ENCODE measurements around the gene DOCK11. TPM values are rescaled to one million over a fixed set of nuclear protein-coding genes. Genes with fewer than 3 reads are reported as not detected.

The DOCK11 gene
- total RNA-seq, 1 experiment from 2014 or later = 2.7 TPM

DNA sequence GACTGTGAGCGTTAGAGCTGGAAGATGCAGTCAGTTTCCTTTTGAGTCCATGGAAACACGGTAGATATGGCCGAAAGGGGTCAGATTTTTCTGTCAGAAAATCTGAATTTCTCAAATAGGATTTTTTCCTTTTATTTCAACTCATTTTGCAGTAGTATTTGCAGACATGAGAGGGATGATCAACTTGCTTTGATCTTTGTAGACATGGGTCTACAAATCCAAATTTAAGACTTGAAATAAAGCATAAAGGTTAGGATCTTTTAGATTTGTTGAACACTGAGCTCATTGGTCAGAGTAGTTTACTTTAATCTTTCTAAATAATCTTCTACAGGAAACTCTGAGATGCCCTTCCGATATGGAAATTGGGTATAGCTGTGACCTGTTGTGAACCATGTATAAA, 44.7 kb downstream of the DOCK11 start:
- intact Hi-C loops (cut with micrococcal nuclease; ENCODE audit: unreplicated experiment) = no loop called here
- TF ChIP-seq CTCF (IDR thresholded peaks at IDR 0.05; ENCODE audit: insufficient read depth in 1 of 2, low read depth in 1 of 2, low read length in 1 of 2, severe bottlenecking in 1 of 2, unreplicated experiment in 1 of 2) = no peak
- CTCF ChIA-PET = no interaction called here

GRCh38 chrX:118541482-118541881, 45.9 kb downstream of the DOCK11 start:
- peaks cover 11% of the 10 kb centered on the region for H3K4me1 ChIP-seq
- TF ChIP-seq CTCF (IDR thresholded peaks at IDR 0.05; ENCODE audit: insufficient read depth in 1 of 2, low read depth in 1 of 2, low read length in 1 of 2, severe bottlenecking in 1 of 2, unreplicated experiment in 1 of 2) = no peak
- no peaks in the 10 kb centered on the region for H3K36me3 ChIP-seq (ENCODE audit: control insufficient read depth, insufficient read depth, low read length)
- H3K36me3 Mint-ChIP-seq (ENCODE audit: insufficient read depth, unreplicated experiment) = no peaks in the 10 kb centered on the region
- H3K4me1 Mint-ChIP-seq (ENCODE audit: low read depth, unreplicated experiment) = peaks cover 4% of the 10 kb centered on the region
- H3K27me3 ChIP-seq (replicated peaks; ENCODE audit: control insufficient read depth, insufficient read depth, low read length) = no peaks in the 10 kb centered on the region
- no peak overlapping the region for H3K4me3 Mint-ChIP-seq (ENCODE audit: unreplicated experiment)
- intact Hi-C loops (cut with micrococcal nuclease; ENCODE audit: unreplicated experiment) = no loop called here
- H3K27me3 Mint-ChIP-seq (ENCODE audit: insufficient read depth, unreplicated experiment) = no peaks in the 10 kb centered on the region
- no peak overlapping the region for H3K4me3 ChIP-seq (ENCODE audit: low read depth, low read length)
- H3K9me3 ChIP-seq = no peaks in the 10 kb centered on the region
- BruUV-seq (replicated peaks) = no TSS peak
- H3K9me3 Mint-ChIP-seq (ENCODE audit: unreplicated experiment) = no peaks in the 10 kb centered on the region
- no peak overlapping the region for H3K27ac Mint-ChIP-seq (ENCODE audit: unreplicated experiment)
- ChIA-PET POLR2A (no interaction called here), CTCF (no interaction called here)
- DNase-seq = no peak

More for the DNA sequence above, 44.7 kb downstream of the DOCK11 start:
- H3K4me1 ChIP-seq = peaks cover 11% of the 10 kb centered on the region
- Mint-ChIP-seq H3K4me3 (ENCODE audit: unreplicated experiment) (no peak overlapping the region), H3K36me3 (ENCODE audit: insufficient read depth, unreplicated experiment) (no peaks in the 10 kb centered on the region), H3K27me3 (ENCODE audit: insufficient read depth, unreplicated experiment) (no peaks in the 10 kb centered on the region), H3K9me3 (ENCODE audit: unreplicated experiment) (no peaks in the 10 kb centered on the region), H3K4me1 (ENCODE audit: low read depth, unreplicated experiment) (peaks cover 6% of the 10 kb centered on the region), H3K27ac (ENCODE audit: unreplicated experiment) (no peak overlapping the region)
- no peaks in the 10 kb centered on the region for H3K9me3 ChIP-seq
- H3K4me3 ChIP-seq (ENCODE audit: low read depth, low read length) = no peak overlapping the region
- no peak for DNase-seq
- no peaks in the 10 kb centered on the region for H3K27me3 ChIP-seq (replicated peaks; ENCODE audit: control insufficient read depth, insufficient read depth, low read length)
- no peaks in the 10 kb centered on the region for H3K36me3 ChIP-seq (ENCODE audit: control insufficient read depth, insufficient read depth, low read length)
- POLR2A ChIA-PET = no interaction called here
- no TSS peak for BruUV-seq (replicated peaks)

- Mint-ChIP-seq H3K36me3 (ENCODE audit: insufficient read depth, unreplicated experiment) (no peaks in the 10 kb centered on the region), H3K4me1 (ENCODE audit: low read depth, unreplicated experiment) (no peaks in the 10 kb centered on the region), H3K27ac (ENCODE audit: unreplicated experiment) (no peak overlapping the region), H3K27me3 (ENCODE audit: insufficient read depth, unreplicated experiment) (no peaks in the 10 kb centered on the region), H3K9me3 (ENCODE audit: unreplicated experiment) (no peaks in the 10 kb centered on the region), H3K4me3 (ENCODE audit: unreplicated experiment) (no peak overlapping the region)
- Histone ChIP-seq H3K27me3 (replicated peaks; ENCODE audit: control insufficient read depth, insufficient read depth, low read length) (no peaks in the 10 kb centered on the region), H3K4me3 (ENCODE audit: low read depth, low read length) (no peak overlapping the region), H3K9me3 (no peaks in the 10 kb centered on the region), H3K36me3 (ENCODE audit: control insufficient read depth, insufficient read depth, low read length) (no peaks in the 10 kb centered on the region), H3K4me1 (no peaks in the 10 kb centered on the region)
- CTCF ChIA-PET = no interaction called here
- no TSS peak for BruUV-seq (replicated peaks)
- POLR2A ChIA-PET = no interaction called here
- no peak for DNase-seq
- intact Hi-C loops (cut with micrococcal nuclease; ENCODE audit: unreplicated experiment) = no loop called here
- no peak for TF ChIP-seq CTCF (IDR thresholded peaks at IDR 0.05; ENCODE audit: insufficient read depth in 1 of 2, low read depth in 1 of 2, low read length in 1 of 2, severe bottlenecking in 1 of 2, unreplicated experiment in 1 of 2)
Measured at GRCh38 chrX:118545510-118545909, 49.9 kb downstream of the DOCK11 start.
